Stimulated activated CD4-positive, alpha-beta T cell treated with anti-CD3 and anti-CD28 coated beads, Interleukin-1b, Interleukin-23, amount 100 ng/mL, for 1 hour (primary cell): ENCODE data around the gene RILPL2.
"Not testable (repeated sequence)": the region's sequence is repeated elsewhere in the genome, so short reads cannot be mapped to it uniquely, and the experiment has no call there.

Source experiments
- DNase-seq, 2 donors: peaks; one replicate each; pipeline ENCODE4 v3.0.0-alpha.2; 2020; ENCODE audit warnings: low read depth in 2 of 2

RILPL2 gene

DNA sequence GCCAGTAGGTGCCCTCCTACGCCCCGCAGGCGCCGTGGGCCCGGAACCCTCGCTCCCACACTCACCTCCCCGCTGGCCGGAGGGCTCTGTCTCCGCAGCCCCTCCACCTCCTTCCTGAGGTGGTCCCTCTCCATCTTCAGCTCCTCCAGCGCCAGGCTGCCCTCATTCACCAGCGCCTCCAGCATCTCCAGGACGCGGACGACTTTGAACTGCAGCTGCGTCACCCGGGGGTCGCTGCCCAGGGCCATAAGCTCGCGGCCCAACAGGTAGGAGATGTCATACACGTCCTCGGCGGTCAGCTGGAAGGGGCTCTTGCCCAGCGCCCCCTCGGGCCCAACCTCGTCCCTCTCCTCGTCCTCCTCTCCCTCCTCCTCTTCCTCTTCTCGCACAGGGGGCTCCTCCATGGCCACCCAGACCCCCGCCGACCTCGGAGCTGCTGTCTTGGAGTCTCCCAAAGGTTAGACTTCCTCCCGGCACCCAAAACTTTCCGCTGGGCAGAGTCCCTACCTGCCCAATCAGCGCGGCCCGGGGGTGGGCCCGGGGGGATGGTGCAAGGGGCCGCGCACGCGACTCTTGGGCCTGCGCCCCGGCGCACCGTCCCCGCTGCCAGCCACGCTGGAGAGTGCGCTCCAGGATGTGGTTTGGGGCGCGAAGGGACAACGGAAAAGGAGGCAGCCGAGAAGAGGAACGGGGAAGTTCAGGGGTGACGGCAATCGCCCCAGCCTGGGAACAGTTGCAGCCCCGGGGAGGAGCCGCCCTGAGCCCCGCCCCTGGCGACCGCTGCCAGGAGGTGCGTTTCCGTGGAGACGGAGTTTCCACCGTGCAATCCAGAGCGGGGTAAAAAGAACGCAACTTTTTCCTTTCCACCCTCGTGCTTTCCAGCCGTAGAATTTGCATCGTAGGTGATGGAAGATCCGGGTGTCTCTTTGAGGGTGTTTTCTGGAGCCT is at the start of gene RILPL2:
TSS of gene RILPL2 (minus strand) at position 668 of the 948 bp plus-strand sequence. CDS start at position 404, 264 bp downstream.
- peak; percentile 85 to 90 for DNase-seq

DNA sequence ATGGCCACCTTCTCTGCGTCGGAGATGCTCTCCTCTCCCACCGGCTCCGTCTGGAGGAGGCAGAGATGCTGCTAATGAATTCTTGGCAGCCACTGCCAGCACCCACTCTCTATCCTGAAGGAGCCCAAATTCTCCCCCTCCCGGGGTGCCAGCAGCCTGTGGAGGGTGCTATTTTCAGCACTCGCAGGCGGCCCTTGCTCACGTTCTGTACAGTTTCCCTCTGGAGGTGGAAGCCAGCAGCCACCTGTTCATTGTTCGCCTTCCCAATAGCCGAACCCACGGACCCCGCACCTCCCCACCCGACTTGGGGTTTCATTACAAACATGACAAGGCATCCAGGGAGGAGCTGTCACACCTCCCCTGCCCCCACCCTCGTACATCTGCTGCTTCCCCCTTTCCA is 49.3 kb upstream of the RILPL2 start:
- no peak for DNase-seq

GRCh38 chr12:123483602-123484248 is 47.2 kb upstream of the RILPL2 start:
- DNase-seq: no peak

DNA sequence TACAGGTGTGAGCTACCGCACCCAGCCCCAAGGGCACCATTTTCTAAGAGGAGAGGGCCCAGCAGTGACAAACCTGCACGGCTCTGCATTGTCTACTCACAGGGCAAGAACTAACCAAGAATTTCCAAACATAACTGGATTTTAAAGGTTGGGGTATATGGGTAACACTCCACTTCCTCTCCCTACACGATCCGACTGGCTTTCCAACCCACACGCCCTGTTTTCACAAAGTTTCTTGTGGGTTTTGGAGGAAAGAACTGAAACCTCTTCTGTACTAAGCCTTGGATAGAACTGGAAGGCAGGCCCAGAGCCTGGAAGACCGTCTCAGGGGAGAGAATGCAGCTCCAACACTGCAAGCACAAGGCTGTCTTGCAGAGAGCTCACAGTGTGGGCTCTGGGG is 46.4 kb upstream of the RILPL2 start:
- DNase-seq: no peak

GRCh38 chr12:123481251-123481650 is 44.8 kb upstream of the RILPL2 start:
- DNase-seq: not testable (repeated sequence)

GRCh38 chr12:123479442-123480180 is 43.1 kb upstream of the RILPL2 start:
- DNase-seq: no peak

GRCh38 chr12:123478762-123479161 is 42.3 kb upstream of the RILPL2 start:
- DNase-seq: no peak

- no peak for DNase-seq
Measured at GRCh38 chr12:123478069-123478468, 41.6 kb upstream of the RILPL2 start.

DNA sequence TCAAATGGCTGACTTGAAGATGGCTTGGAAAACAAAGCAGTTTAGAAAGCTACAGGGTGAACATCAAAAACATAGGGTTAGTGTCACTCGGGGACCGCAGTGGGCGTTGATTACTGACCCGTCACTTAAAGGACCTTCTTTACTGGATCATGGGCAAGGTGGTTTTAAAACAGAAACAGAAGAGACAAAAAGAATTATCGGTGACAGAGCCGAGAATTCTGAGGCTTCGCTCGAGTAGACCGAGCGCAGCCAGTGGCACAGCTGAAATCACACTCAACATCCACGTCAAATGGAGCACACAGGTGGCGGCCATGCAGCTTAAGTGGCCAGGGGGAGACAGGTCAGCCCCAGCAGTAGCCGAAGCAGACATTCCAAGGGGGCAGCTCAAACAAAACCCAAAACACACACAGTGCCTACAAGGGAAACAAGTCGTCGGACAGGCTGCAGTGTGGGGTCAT is 38.8 kb upstream of the RILPL2 start:
- no peak for DNase-seq

DNA sequence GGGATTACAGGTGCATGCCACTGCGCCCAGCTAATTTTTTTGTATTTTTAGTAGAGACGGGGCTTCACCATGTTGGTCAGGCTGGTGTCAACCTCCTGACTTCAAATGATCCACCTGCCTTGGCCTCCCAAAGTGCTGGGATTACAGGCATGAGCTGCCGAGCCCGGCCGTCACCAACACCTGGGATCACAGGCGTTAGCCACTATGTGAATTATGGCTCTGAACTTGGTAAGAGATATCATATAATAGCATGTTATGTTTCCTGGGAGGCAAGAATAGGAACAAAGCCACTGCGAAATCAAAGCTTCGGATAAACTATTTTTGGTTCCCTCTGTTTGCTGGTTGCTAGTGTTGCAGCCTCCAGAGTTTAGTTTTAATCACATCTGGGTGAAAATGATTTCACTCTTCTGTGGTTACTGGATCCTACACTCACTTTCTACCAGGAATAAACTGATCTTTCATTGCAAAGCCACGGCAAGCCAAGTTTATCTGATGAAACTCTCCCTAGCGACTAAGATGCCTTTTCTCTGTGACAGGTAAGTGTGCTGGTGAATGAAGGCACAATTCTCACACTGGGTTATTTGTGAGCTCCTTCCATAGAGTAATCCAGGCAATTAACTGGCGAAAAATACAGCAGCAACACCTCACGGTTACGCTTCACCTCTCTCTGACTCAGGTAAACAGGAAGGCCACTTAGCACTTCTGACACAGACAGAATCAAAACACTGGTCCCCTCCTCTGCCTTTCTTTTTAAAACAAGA is 38.2 kb upstream of the RILPL2 start:
- DNase-seq: no peak

DNA sequence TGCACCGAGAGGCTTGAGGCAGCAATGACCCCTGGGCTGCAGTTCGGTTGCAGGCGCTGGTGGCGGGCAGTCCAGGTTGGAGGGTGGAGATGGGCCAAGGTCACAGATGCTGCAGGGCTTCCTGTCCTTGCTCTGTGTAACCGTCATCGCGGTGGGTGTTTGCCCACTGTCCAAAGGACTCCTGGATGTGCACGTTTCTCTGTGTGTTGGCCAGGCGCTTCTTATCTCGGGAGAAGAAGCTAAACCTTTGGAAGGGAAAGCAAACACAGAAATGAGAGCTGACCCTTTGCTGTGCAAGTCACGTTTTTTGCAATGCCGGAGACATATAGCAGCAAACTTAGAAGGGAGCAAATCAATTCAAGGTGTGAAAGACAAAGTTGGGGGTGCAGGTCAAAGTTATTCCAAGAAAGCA is 36.0 kb upstream of the RILPL2 start:
- DNase-seq: no peak

GRCh38 chr12:123471374-123472068 is 35.0 kb upstream of the RILPL2 start:
- no peak for DNase-seq

- no peak for DNase-seq
Measured at GRCh38 chr12:123469978-123470377, 33.5 kb upstream of the RILPL2 start.

- no peak for DNase-seq
Measured at GRCh38 chr12:123468786-123469185, 32.3 kb upstream of the RILPL2 start.

DNA sequence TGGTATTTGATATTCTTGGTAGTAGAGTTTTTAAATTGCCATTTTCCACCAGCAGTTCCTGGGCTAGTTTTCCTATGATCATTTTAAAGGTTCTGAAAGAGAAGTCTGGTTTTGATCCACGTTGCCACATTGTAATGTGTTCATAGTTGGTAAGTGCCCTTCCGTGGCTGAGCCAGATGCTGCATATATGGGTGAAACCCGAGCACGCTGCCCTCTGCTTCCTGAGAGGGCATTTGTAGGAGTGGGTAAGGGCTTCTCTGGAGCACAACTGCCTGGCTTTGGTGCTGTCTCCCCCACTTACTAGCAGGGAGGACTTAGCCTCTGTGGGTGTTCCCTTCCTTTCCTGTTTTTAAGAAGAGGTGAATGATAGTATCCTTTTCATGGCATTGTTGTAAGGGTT is 28.6 kb upstream of the RILPL2 start:
- no peak for DNase-seq

GRCh38 chr12:123463174-123463573 is 26.7 kb upstream of the RILPL2 start:
- not testable (repeated sequence) for DNase-seq

- DNase-seq: peak; percentile 57 to 59
Measured at GRCh38 chr12:123457980-123458779, 21.7 kb upstream of the RILPL2 start, which contains the start of gene SNRNP35. Gene SNRNP35 (plus strand): TSS chr12:123458139. CDS start chr12:123465541, 7,402 bp downstream.

DNA sequence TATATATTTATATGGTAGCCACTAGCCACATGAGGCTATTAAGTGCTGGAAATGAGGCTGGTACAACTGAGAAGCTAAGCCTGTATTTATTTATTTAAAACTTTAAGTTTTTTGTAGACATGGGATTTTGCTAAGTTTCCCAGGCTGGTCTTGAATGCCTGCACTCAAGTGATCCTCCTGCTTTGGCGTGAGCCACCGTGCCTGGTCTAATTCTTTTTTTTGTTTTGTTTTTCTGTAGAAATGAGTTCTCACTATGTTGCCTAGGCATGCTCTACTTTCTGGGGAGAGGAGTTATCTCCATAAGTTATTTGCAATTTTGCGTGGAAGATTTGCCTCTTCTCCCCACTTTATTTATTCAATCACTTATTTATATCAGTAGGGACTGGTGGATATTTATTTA is 16.7 kb upstream of the RILPL2 start:
- no peak for DNase-seq

DNA sequence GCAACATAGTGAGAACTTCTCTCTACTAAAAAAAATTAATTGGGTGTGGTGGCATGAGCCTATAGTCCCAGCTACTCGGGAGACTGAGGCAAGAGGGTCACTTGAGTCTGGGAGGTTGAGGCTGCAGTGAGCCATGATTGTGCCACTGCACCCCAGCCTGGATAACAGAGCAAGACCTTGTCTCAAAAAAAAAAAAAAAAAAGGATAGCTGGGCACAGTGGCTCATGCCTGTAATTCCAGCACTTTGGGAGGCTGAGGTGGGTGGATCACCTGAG is 15.7 kb upstream of the RILPL2 start:
- DNase-seq: not testable (repeated sequence)

GRCh38 chr12:123450636-123451035 is 14.2 kb upstream of the RILPL2 start:
- DNase-seq: no peak
